Dendritic cell treated with granulocyte-macrophage colony-stimulating factor and Interleukin-4, amounts not matched to agents 40 ng/mL and 50 ng/mL, for 4 days (primary cell): ENCODE data around the gene SPATA6.
"Not testable (repeated sequence)": the region's sequence is repeated elsewhere in the genome, so short reads cannot be mapped to it uniquely, and the experiment has no call there.

Experiments
- H3K27ac Mint-ChIP-seq: one replicate; pipeline ENCODE4 v1.8.0; 2022; ENCODE audit warnings: mild to moderate bottlenecking, mixed read lengths
- H3K27me3 Mint-ChIP-seq: one replicate; pipeline ENCODE4 v1.8.0; 2022; ENCODE audit warnings: mild to moderate bottlenecking, mixed read lengths
- H3K36me3 Mint-ChIP-seq: one replicate; pipeline ENCODE4 v1.8.0; 2022; ENCODE audit warnings: low read depth, mixed read lengths
- H3K4me1 Mint-ChIP-seq: one replicate; pipeline ENCODE4 v1.8.0; 2022; ENCODE audit warnings: low read depth, mixed read lengths
- H3K4me3 Mint-ChIP-seq: one replicate; pipeline ENCODE4 v1.8.0; 2022; ENCODE audit warnings: mild to moderate bottlenecking, moderate library complexity, mixed read lengths
- H3K9me3 Mint-ChIP-seq: one replicate; pipeline ENCODE4 v1.8.0; 2022; ENCODE audit warnings: mixed read lengths
- intact Hi-C: fragments of 100-400 bp; cut with micrococcal nuclease; formaldehyde crosslinking; loops from one replicate; pipeline ENCODE4 v1.15.0; 2022

Gene SPATA6

DNA sequence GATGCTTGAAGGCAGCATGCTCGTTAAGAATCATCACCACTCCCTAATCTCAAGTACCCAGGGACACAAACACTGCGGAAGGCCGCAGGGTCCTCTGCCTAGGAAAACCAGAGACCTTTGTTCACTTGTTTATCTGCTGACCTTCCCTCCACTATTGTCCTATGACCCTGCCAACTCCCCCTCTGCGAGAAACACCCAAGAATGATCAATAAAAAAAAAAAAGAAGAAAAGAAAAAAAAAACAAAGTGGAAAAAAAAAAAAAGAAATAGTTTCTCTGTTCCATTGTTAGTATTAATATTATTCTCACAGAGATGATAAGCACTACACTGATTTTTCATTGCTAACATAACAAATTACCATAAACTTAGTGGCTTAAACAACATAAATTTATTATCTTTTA is 8.0 kb upstream of the SPATA6 start:
- H3K4me1 Mint-ChIP-seq, H3K4me3 Mint-ChIP-seq, H3K36me3 Mint-ChIP-seq, H3K27me3 Mint-ChIP-seq, intact Hi-C loops, H3K27ac Mint-ChIP-seq: not testable (repeated sequence)
- H3K9me3 Mint-ChIP-seq = peaks cover 13% of the 10 kb centered on the region

DNA sequence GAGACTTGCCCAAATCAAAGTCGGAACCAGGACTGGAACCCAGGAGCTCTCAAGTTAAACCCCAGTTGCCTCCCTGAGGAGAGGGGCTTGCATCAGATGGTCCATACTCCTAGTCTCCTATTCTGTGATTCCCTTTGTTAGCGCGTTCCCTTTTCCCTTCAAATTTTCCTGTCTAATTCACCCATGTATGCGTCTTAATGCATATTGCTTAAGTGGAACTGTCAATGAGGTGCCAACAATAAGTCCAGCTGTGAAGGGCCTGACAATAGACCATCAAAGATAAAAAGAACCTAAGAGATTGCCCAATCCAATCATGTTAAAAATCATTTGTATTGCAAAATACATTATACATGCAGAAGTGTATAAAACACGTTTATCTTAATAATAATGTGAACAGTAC is 634 bp upstream of the SPATA6 start:
- Mint-ChIP-seq H3K4me3 (peak overlapping the region; percentile 86), H3K27me3 (no peaks in the 10 kb centered on the region)

DNA sequence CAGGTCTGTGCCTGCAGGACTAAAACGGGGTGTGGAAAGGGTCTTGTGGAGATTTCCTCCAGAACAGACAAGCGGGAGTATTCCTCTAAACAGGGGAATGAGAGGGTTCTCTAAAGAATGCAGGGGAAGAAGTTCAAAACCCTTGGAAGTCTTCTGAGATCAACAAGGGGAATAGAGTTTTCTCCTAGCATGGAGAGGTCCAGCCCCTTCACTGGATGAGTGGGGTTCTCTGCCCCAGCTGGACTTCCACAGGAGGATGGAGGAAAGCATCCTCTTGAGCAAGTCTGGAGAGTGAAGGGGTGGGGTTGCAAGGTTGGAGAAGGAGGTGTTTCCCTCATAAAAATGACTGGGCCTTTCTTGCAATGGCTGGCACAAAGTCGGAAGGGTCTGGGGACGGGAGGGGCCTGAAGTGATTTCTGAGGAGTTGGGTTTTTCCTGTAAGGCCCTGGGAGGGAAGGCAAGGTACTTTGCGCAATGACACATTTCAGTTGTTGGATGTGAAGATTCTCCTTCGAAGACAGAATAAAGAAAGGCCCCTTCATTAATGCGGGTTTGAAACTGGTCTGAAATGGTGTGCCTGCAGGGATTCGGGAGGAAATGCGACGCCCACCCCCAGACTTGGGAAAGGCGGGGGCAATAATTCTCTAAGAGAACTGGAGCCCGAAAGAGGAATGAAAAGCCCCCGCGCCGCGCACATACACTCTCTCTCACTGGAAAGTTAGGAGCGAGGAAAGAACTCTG is 884 bp downstream of the SPATA6 start:
- peaks cover 9% of the 10 kb centered on the region for H3K9me3 Mint-ChIP-seq
- H3K36me3 Mint-ChIP-seq = peaks cover 7% of the 10 kb centered on the region
- H3K4me1 Mint-ChIP-seq = peaks cover 30% of the 10 kb centered on the region
- no peaks in the 10 kb centered on the region for H3K27me3 Mint-ChIP-seq
- intact Hi-C loops = no loop called here
- peak overlapping the region; percentile 79 for H3K27ac Mint-ChIP-seq
- H3K4me3 Mint-ChIP-seq = peak overlapping the region; percentile 86

More for the DNA sequence above, 634 bp upstream of the SPATA6 start:
- peak overlapping the region; percentile 79 for H3K27ac Mint-ChIP-seq
- H3K36me3 Mint-ChIP-seq = peaks cover 7% of the 10 kb centered on the region
- H3K9me3 Mint-ChIP-seq = peaks cover 13% of the 10 kb centered on the region
- intact Hi-C loops = no loop called here
- H3K4me1 Mint-ChIP-seq = peaks cover 30% of the 10 kb centered on the region

DNA sequence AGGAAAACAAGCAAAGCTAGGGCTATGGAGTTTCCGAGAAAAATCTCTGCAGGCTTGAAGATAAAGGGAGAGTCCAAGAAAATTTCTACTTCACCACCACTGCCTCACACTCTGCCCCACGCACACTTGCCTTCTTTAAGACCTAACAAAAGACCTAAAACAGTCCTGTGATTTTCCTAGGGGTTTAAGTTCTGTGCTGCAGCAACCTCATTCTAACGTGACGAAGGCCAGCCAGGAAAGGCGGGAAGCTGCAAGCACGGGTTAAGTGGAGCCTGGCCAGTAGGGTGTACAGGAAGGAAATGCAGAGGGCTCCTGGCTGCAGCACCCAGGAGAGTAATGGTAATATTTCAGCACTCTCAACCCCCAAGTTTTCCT is 1.5 kb downstream of the SPATA6 start:
- peak overlapping the region; percentile 79 for H3K27ac Mint-ChIP-seq
- intact Hi-C loops = no loop called here
- H3K27me3 Mint-ChIP-seq = no peaks in the 10 kb centered on the region
- peaks cover 3% of the 10 kb centered on the region for H3K9me3 Mint-ChIP-seq
- peaks cover 30% of the 10 kb centered on the region for H3K4me1 Mint-ChIP-seq
- H3K4me3 Mint-ChIP-seq = peak overlapping the region; percentile 51
- H3K36me3 Mint-ChIP-seq = peaks cover 7% of the 10 kb centered on the region

DNA sequence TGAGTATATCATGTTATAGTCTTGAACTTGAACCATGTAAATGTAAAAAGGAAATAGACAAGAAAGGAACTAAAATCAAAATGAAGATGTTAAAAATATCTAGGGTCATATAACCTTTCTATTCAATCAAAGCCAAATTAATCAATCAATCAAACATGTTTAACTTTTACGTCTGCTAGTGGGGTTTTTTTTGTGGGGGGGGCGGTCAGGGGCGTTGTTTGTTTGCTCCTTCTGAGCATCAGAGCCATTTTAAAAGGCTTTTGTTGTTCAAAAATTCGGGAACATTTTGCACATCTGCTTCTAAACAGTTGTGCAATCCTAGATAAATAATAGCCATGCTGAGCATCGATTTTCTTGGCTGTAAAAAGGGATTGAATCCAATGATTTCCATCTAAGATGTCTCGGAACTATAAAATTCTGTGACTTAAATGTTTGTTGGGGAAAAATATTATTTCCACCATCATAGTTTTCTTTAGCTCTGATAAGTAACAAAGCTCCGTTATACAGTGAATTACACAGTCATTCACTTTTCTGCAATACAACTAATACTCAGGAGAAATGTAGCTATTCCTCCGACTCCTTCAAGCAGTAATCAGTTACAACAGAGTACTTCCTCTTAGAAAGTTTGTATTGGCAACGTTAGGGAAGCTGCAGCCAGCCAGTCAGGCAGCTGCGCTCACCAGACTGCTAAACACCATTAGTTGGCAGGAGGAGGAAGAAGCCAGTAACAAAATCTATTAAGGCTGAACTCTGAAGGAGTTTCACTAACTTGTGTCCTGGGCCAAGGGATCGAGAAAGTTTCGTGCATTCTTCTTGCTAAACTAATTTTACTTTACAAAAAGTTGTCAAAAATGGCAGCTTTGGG is 2.2 kb downstream of the SPATA6 start:
- peak overlapping the region; percentile 79 for H3K27ac Mint-ChIP-seq
- H3K4me1 Mint-ChIP-seq = peaks cover 30% of the 10 kb centered on the region
- no peaks in the 10 kb centered on the region for H3K9me3 Mint-ChIP-seq
- peak overlapping the region; percentile 51 for H3K4me3 Mint-ChIP-seq
- intact Hi-C loops = no loop called here
- H3K36me3 Mint-ChIP-seq = peaks cover 7% of the 10 kb centered on the region
- H3K27me3 Mint-ChIP-seq = no peaks in the 10 kb centered on the region

DNA sequence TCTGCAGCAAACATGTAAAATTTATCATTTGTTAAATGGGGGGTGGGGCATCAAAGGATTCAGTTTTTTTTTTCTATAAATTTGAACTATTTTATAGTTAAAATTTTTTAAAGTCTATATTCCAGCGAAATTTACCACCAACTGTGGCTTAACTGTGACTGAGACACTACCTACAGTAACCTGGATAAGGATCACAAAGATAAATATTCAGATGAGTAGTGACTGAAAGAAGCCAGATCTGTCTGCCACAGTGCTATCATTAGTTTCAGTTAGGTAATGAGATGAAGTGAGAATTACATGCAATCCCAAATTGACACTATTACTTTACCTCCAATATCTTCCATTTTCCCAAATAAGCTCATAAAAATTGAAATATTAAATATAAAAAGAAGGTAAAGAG is 5.4 kb downstream of the SPATA6 start:
- Mint-ChIP-seq H3K36me3 (peaks cover 4% of the 10 kb centered on the region), H3K4me1 (peaks cover 21% of the 10 kb centered on the region), H3K27me3 (no peaks in the 10 kb centered on the region), H3K9me3 (no peaks in the 10 kb centered on the region), H3K27ac (no peak overlapping the region), H3K4me3 (no peak overlapping the region)
- intact Hi-C loops = no loop called here

DNA sequence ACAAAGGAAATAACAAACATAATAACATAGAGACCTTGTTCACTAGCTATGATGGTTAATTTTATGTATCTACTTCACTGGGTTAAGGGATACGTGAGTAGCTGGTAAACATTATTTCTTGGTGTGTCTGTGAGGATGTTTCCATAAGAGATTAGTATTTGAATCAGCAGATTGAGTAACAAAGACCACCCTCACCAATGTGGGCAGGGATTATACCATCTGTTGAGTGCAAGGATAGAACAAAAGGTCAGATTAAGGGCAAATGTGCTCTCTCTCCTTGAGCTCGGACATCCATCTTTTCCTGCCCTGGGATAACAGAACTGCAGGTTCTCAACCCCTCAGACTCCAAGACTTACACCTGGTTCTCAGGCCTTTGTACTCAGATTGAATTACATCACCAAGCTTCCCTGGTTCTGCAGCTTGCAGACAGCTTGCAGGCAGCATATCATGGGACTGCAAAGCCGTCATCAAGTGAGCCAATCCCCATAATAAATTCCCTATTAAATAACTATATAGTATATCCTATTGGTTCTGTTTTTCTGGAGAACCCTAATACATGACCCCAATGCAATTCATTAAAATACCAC is 9.2 kb downstream of the SPATA6 start:
- no peaks in the 10 kb centered on the region for H3K9me3 Mint-ChIP-seq
- H3K27ac Mint-ChIP-seq = no peak overlapping the region
- no peaks in the 10 kb centered on the region for H3K4me1 Mint-ChIP-seq
- intact Hi-C loops = no loop called here
- no peaks in the 10 kb centered on the region for H3K36me3 Mint-ChIP-seq
- no peaks in the 10 kb centered on the region for H3K27me3 Mint-ChIP-seq
- H3K4me3 Mint-ChIP-seq = no peak overlapping the region

DNA sequence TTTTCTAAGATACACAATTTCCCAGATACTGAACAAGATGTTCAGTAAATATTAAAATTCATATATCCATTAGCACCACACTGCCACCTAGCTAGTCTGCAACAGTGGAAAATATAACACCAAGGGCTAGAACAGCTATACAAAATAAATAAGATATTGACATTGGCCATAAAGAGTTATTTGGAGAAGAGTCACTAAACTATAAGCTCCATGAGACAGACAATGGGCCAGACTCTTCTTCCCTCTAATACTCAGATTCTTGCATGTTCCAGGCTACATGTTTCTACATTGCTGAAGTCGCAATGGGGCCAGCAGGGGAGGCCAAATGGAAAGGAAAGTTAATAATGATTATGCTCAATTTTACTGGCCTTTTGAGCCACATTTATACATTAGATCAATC is 21.5 kb downstream of the SPATA6 start:
- Mint-ChIP-seq H3K9me3 (no peaks in the 10 kb centered on the region), H3K27me3 (no peaks in the 10 kb centered on the region), H3K36me3 (no peaks in the 10 kb centered on the region), H3K27ac (no peak overlapping the region), H3K4me1 (peaks cover 9% of the 10 kb centered on the region), H3K4me3 (no peak overlapping the region)
- intact Hi-C loops = loop anchor here (5.0 kb wide), 1 partner anchor 42 kb away; no protein-coding TSS in a partner anchor

DNA sequence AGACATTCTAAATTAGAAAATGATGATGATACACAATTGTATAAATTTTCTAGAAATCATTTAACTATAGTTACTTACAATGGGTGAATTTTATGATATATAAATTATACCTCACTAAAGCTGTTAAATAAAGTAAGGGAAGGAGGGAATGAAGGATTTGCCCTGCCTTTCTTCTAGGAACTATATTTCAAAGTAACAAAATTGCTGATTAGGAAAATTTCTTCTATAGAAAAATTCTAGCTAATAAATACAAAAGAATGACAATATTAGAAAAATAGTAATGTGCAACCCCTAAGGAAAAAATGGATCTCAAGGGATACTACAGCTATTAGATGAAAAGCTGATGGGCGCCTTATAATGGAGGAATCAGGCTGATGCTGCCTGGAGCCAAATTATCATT is 23.1 kb downstream of the SPATA6 start:
- H3K9me3 Mint-ChIP-seq = peaks cover 11% of the 10 kb centered on the region
- H3K4me3 Mint-ChIP-seq = no peak overlapping the region
- no peaks in the 10 kb centered on the region for H3K27me3 Mint-ChIP-seq
- H3K27ac Mint-ChIP-seq = no peak overlapping the region
- H3K36me3 Mint-ChIP-seq = peaks cover 7% of the 10 kb centered on the region
- intact Hi-C loops = no loop called here
- H3K4me1 Mint-ChIP-seq = peaks cover 9% of the 10 kb centered on the region

DNA sequence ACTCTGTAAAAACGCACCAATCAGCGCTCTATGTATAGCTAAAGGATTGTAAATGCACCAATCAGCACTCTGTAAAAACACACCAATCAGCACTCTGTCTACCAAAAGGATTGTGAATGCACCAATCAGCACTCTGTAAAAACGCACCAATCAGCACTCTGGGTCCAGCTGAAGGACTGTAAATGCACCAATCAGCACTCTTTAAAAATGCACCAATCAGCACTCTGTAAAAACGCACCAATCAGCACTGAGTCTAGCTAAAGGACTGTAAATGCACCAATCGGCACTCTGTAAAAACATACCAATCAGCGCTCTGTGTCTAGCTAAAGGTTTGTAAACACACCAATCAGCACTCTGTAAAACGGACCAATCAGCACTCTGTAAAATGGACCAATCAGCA is 27.8 kb downstream of the SPATA6 start:
- H3K27me3 Mint-ChIP-seq, intact Hi-C loops, H3K27ac Mint-ChIP-seq, H3K4me3 Mint-ChIP-seq, H3K4me1 Mint-ChIP-seq: not testable (repeated sequence)
- Mint-ChIP-seq H3K9me3 (peaks cover 35% of the 10 kb centered on the region), H3K36me3 (peaks cover 11% of the 10 kb centered on the region)

DNA sequence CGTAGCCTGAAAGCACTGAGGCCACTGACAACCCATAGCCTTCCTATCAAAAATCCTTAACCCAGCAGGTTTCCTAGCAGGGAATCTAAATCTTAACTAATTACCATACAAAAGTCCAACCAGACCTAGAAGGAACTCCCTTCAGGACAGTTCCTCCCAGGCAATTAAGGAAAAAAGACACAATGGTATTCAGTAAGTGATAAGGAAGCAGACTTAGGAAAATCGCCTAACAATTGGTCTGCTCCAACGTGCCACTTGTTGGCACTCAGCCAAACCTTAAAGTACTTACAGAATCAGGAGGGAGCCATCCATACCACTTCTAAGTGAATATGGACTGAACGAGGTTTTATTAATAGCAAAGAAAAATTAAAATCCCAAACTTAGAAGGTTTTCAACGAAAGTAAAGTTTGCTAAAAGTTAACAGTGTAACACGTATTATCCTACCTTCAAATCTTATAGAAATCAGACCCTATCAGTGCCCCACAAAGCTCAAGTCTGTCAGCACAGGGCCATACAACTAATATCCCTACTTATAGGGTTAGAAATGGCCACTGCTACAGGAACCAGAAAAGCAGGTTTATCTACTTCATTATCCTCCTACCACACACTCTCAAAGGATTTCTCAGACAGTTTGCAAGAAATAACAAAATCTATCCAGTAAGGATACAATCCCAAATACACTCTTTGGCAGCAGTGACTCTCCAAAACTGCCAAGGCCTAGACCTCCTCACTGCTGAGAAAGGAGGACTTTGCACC is 29.0 kb downstream of the SPATA6 start:
- intact Hi-C loops = no loop called here
- H3K36me3 Mint-ChIP-seq = peaks cover 11% of the 10 kb centered on the region
- no peak overlapping the region for H3K27ac Mint-ChIP-seq
- peaks cover 46% of the 10 kb centered on the region for H3K9me3 Mint-ChIP-seq
- no peaks in the 10 kb centered on the region for H3K27me3 Mint-ChIP-seq
- H3K4me3 Mint-ChIP-seq = no peak overlapping the region
- no peaks in the 10 kb centered on the region for H3K4me1 Mint-ChIP-seq

DNA sequence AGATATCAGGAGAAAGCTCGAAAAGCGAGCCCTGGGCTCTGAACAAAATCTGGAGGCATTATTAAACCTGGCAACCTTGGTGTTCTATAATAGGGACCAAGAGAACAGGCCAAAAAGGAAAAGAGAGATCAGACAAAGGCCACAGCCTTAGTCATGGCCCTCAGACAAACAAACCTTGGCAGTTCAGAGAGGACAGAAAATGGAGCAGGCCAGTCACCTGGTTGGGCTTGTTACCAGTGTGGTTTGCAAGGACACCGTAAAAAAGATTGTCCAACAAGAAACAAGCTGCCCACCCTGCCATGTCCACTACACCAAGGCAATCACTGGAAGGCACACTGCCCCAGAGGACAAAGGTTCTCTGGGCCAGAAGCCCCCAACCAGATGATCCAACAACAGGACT is 31.2 kb downstream of the SPATA6 start:
- H3K9me3 Mint-ChIP-seq = peaks cover 51% of the 10 kb centered on the region
- H3K4me1 Mint-ChIP-seq, H3K27ac Mint-ChIP-seq, H3K27me3 Mint-ChIP-seq, H3K4me3 Mint-ChIP-seq, intact Hi-C loops: not testable (repeated sequence)
- H3K36me3 Mint-ChIP-seq = peaks cover 11% of the 10 kb centered on the region

DNA sequence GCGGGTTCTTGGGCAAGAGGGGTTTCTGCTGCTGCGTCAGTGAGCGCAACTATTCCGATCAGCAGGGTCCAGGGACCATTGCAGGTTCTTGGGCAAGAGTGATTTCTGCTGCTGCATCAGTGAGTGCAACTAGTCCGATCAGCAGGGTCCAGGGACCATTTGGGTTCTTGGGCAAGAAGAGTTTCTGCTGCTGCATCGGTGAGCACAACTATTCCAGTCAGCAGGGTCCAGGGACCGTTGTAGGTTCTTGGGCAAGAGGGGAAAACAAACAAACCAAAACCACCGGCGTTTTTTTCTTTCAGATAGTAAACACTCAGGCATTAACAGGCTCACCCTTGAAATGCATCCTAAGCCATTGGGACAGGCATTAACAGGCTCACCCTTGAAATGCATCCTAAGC is 32.6 kb downstream of the SPATA6 start:
- H3K9me3 Mint-ChIP-seq = peaks cover 51% of the 10 kb centered on the region
- intact Hi-C loops = no loop called here
- H3K27me3 Mint-ChIP-seq = no peaks in the 10 kb centered on the region
- H3K4me1 Mint-ChIP-seq = no peaks in the 10 kb centered on the region
- no peak overlapping the region for H3K27ac Mint-ChIP-seq
- H3K4me3 Mint-ChIP-seq = no peak overlapping the region
- H3K36me3 Mint-ChIP-seq = peaks cover 9% of the 10 kb centered on the region

DNA sequence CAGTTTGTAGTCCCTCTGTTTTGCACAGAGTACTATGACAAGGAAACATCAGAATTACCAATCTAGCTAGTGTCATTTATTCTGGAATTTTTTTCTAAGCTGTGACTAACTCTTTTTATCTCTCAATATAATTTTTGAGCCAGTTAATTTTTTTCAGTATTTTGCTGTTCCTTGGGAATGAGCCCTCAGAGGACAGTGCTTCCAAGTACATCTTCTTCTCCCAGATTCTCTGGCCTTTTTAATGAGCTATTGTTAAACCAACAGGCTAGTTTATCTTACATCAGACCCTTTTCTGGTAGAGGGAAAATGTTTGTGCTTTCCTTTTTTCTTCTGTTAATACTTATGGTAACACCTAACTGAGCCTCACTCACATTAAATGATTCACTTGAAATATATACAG is 34.6 kb downstream of the SPATA6 start:
- H3K36me3 Mint-ChIP-seq, intact Hi-C loops, H3K4me3 Mint-ChIP-seq, H3K4me1 Mint-ChIP-seq, H3K27ac Mint-ChIP-seq, H3K27me3 Mint-ChIP-seq: not testable (repeated sequence)
- H3K9me3 Mint-ChIP-seq = peaks cover 32% of the 10 kb centered on the region
